HG03457 (cell line): Measurements from ENCODE around the gene CDK5RAP3.
"Not testable (repeated sequence)": the region's sequence is repeated elsewhere in the genome, so short reads cannot be mapped to it uniquely, and the experiment has no call there.

Experiments
- ATAC-seq: cut with Tn5 transposase; IDR thresholded peaks from one replicate; pipeline ENCODE4 v1.9.1; 2021; ENCODE audit warnings: moderate number of reproducible peaks; ENCODE audit not compliant: unreplicated experiment

CDK5RAP3 gene

GRCh38 chr17:47996201-47996600, 25.3 kb downstream of the CDK5RAP3 start:
- no peak for ATAC-seq

- no peak for ATAC-seq
Observed at GRCh38 chr17:47997586-47997985, 26.7 kb downstream of the CDK5RAP3 start.

GRCh38 chr17:47998044-47998443, 27.1 kb downstream of the CDK5RAP3 start:
- no peak for ATAC-seq

GRCh38 chr17:47999582-47999981, 28.7 kb downstream of the CDK5RAP3 start:
- no peak for ATAC-seq

- no peak for ATAC-seq
Observed at GRCh38 chr17:48001197-48001596, 30.3 kb downstream of the CDK5RAP3 start.

- ATAC-seq = not testable (repeated sequence)
Observed at GRCh38 chr17:48001657-48002056, 30.7 kb downstream of the CDK5RAP3 start.

- no peak for ATAC-seq
Observed at GRCh38 chr17:48002266-48002915, 31.5 kb downstream of the CDK5RAP3 start.

GRCh38 chr17:48002916-48003416, 32.1 kb downstream of the CDK5RAP3 start:
- ATAC-seq = no peak

- no peak for ATAC-seq
Observed at GRCh38 chr17:48003417-48004151, 32.7 kb downstream of the CDK5RAP3 start.

- ATAC-seq = no peak
Observed at GRCh38 chr17:48004983-48005382, 34.1 kb downstream of the CDK5RAP3 start.

GRCh38 chr17:48006936-48007709, 36.2 kb downstream of the CDK5RAP3 start:
- no peak for ATAC-seq

- ATAC-seq = no peak
Observed at GRCh38 chr17:48010193-48010592, 39.3 kb downstream of the CDK5RAP3 start.

GRCh38 chr17:48011405-48012150, 40.7 kb downstream of the CDK5RAP3 start:
- no peak for ATAC-seq

GRCh38 chr17:48012151-48012520, 41.2 kb downstream of the CDK5RAP3 start:
- no peak for ATAC-seq

- no peak for ATAC-seq
Observed at GRCh38 chr17:48012654-48013053, 41.7 kb downstream of the CDK5RAP3 start.

- no peak for ATAC-seq
Observed at GRCh38 chr17:48013876-48014594, 43.1 kb downstream of the CDK5RAP3 start.

GRCh38 chr17:48014595-48015111, 43.7 kb downstream of the CDK5RAP3 start:
- no peak for ATAC-seq

GRCh38 chr17:48016112-48016511, 45.2 kb downstream of the CDK5RAP3 start:
- ATAC-seq = no peak

- not testable (repeated sequence) for ATAC-seq
Observed at GRCh38 chr17:48017817-48018158, 46.9 kb downstream of the CDK5RAP3 start.

- no peak for ATAC-seq
Observed at GRCh38 chr17:48021934-48022333, 51.0 kb downstream of the CDK5RAP3 start.
